Heart left ventricle (tissue), 13 donors: Measurements from ENCODE around the gene ADCY10.

ENCODE experiments used
- POLR2A ChIP-seq, 2 donors: fragments of 450-650 bp; IDR thresholded peaks; one replicate each; pipeline ENCODE4 v1.6.1; 2017; ENCODE audit warnings: antibody characterized with exemption in 2 of 2, mild to moderate bottlenecking in 2 of 2, moderate library complexity in 2 of 2
- TF ChIP-seq, protein P1 (sequence below), 12 donors: fragments of 200-600 bp; sonication (generic) in 4 of 12; IDR thresholded peaks; one replicate each; pipeline versions ENCODE4 v1.5.0 to v1.8.0; 2018 to 2022; ENCODE audit warnings: antibody characterized with exemption in 12 of 12, mild to moderate bottlenecking in 5 of 12
- donor health status: ischemic (EF 13 %, LVEDD 7.1; RV severe dilation, severe dysfunction).
- donor health status: DM: no; HTN: yes; CAD: no.
- donor health status: DM: no; HTN: no; CAD: no.
- donor health status: ischemic (EF 25% LVEDD 6.9; RV normal size, moderate dysfunction).
- donor health status: ischemic (EF 25% LVEDD 5.7; RV mildly dilated, moderate dysfunction).
- donor health status: ischemic (EF 35%, LVEDD 5.7; RV mildly dilated, moderate dysfunction).
- donor health status: nonischemic (EF 11% LVEDD 7.7; RV severe dilation, severe dysfunction).
- donor health status: DM: yes; HTN: yes; CAD: no.
- donor health status: PGD.
- donor health status: ischemic (EF 29% LVEDD 5.4; RV normal size, mild dysfunction).
- donor health status: nonischemic (EF 23%, LVEDD 6.1; RV moderate dilation, normal function).

DNA sequence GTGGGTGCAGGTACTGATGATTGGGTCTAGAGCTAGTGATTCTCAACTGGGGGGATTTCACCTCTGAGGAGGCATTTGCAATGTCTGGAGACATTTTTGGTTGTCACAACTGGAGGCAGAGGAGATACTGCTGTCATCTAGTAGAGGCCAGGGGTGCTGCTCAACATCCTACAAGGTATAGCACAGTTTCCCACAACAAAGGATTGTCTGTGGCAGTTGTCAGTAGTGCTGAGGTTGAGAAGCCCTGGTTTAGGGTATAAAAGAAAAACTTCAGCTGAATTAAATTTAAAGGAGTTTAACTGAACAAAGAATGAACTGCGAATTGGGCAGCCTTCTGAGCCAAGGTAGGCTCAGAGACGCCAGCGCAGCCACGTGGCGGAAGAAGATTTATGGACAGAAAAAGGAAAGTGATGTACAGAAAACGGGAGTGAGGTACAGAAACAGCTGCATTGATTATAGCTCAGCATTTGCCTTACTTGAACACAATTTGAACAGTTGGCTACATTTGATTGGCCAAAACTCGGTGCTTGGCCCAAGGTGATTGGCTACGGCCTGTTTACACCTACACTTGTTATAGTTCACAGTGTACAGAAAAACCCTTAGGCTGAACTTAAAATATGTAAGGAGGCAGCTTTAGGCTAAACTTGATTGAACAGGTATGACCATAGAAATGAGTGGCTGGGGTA, 151.7 kb downstream of the ADCY10 start:
- TF ChIP-seq POLR2A (IDR thresholded peaks at IDR 0.05), result no peak
- TF ChIP-seq, protein P1, sequence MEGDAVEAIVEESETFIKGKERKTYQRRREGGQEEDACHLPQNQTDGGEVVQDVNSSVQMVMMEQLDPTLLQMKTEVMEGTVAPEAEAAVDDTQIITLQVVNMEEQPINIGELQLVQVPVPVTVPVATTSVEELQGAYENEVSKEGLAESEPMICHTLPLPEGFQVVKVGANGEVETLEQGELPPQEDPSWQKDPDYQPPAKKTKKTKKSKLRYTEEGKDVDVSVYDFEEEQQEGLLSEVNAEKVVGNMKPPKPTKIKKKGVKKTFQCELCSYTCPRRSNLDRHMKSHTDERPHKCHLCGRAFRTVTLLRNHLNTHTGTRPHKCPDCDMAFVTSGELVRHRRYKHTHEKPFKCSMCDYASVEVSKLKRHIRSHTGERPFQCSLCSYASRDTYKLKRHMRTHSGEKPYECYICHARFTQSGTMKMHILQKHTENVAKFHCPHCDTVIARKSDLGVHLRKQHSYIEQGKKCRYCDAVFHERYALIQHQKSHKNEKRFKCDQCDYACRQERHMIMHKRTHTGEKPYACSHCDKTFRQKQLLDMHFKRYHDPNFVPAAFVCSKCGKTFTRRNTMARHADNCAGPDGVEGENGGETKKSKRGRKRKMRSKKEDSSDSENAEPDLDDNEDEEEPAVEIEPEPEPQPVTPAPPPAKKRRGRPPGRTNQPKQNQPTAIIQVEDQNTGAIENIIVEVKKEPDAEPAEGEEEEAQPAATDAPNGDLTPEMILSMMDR (IDR thresholded peaks at IDR 0.05), result no peak
